GM18867 (cell line): Measurements from ENCODE around the gene FERMT3.

ENCODE experiments used
- ATAC-seq: cut with Tn5 transposase; IDR thresholded peaks from one replicate; pipeline ENCODE4 v1.9.1; 2021; ENCODE audit warnings: mild to moderate bottlenecking, moderate library complexity; ENCODE audit not compliant: unreplicated experiment

Gene FERMT3

DNA sequence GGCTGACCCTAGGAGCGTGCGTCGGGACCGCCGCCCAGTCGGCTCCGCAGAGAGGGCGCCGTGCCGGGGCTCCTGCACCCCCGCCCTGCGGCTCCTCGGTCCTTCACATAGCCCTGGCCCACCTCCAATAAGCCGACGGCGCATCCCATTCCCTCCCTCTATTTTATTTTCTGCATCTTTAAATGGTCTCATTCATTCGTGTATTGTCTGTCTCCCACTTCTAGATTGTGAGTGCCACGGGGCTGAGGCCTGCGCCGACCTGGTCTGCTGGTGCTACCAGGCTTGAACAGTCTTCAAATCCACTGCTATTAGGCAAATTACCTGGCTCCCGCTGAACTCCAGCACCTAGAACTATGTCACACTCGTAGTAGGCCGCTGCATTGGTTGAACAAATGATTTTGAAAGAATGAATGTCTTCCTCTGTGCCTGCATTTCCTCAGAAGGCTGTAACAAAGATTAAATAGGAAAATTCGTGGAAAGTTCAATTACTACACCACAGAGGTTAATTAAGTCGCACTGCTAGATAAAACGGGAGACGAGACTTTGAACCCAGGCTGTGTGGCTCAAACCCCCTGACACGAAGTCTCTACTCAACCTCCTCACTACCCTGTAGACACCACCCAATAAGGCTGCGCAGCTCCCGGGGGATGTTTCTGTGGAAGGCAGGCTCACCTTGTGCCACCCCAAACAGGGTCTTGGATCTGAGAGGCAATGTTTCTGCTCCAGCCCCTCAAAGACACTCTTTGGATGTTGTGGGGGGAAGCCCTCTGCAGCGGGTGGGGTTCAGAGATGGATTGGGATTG lies 41.4 kb downstream of the FERMT3 start:
- no peak for ATAC-seq

DNA sequence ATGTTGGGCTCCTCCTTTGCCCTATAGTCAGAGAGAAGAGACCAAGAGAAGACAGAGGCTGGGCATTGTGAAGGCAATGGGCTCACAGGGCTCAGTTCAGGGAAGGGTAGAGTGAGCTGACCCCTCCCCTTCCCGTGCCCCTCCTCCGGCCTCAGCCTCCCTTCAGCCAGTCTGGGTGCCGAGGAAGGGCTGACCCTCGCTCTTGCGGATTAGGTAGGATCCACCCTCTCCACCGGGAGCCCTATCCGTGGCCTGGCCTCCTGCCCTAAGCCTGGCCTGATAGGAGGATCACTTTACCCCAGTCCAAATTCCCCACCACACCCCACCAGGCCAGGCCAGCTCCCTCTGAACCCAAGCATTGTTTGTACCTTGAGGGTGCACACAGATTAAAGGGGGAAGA lies 42.1 kb downstream of the FERMT3 start:
- no peak for ATAC-seq

DNA sequence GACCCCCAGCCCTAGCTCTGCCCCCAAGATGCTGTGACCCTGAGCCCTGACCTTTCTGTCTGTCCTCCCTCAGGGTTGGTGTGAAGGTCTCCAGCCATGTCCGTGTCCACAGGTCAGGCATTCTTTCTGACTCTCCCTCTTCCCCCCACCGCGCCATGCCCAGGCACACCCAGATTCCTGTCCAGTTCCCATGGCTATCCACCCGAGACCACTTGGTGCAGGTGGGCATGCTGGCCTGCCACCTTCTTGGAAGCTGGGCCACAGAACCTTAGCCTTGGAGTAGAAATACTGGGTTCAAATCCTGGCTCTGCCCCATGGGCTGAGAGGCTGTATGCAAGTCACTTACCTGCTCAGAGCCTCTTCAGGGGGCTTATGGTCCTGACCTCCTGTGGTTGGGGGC lies 42.5 kb downstream of the FERMT3 start:
- ATAC-seq, result no peak

DNA sequence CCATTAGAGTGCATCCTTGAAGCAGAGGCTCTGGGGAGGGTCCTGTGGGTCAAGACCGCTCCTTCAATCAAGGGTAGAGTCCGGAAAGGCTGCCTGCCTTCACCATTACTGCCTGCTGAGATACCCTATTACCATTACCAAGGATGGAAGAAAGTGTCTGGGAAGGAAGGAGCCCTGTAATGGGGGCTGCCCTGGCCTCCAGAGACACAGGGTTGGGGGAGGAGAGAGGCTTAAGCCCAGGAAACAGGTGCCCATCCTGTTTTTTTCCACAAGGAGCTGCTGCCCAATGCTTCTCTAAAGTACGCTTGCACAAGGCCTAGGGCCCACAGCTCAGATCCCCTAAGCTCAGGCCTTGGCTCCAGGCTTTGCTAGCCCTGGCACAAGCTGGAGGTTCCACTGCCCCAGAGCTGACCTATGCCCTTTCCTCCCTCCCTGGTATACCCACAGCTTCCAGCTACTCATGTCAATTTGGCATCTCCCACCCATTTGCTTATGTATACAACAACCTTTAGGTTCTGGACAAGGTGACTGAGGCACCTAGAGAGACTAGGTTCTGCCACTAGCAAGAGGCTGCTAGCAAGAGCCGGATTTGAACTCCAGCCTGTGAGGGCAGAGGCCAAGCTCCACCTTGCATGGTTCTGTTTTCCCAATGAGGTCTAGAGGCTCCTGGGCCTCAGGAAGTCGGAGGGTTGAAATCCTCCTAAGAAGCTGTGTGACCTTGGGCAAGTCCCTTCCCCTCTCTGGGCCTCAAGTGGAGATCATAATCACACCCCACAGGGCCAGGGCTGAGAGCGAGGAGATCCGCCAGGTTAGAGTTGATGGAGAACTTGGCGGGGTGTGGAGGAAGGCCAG lies 43.3 kb downstream of the FERMT3 start:
- no peak for ATAC-seq

DNA sequence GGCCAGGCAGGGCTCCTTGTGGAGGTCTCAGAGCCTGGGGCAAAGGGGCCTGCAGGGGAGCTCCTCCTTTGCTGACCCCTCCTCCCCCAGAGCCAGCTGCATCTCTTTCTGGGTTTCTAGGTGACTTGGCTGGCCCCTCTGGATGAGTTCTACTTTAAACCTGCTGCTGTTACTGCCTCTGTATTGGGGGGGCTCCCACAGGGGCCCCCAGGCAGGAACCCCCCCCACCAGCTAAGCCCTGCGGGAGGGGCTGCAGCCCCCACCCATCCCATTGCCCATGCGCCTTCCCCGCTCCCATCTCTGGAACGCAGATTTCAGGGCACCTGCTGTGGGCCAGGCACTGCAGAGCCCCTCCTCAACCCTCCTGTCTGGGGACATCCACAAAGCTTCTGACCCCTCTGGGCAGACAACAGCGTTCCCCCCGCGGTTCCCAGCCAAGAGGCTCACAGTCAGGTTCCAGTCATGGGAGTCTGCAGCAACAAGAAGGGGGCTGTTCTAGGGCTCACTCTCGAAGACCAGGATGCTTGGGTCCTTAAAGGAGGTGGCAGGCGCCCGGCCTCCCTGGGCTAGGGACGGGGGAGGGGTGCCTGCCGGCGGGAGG lies 44.0 kb downstream of the FERMT3 start:
- no peak for ATAC-seq

DNA sequence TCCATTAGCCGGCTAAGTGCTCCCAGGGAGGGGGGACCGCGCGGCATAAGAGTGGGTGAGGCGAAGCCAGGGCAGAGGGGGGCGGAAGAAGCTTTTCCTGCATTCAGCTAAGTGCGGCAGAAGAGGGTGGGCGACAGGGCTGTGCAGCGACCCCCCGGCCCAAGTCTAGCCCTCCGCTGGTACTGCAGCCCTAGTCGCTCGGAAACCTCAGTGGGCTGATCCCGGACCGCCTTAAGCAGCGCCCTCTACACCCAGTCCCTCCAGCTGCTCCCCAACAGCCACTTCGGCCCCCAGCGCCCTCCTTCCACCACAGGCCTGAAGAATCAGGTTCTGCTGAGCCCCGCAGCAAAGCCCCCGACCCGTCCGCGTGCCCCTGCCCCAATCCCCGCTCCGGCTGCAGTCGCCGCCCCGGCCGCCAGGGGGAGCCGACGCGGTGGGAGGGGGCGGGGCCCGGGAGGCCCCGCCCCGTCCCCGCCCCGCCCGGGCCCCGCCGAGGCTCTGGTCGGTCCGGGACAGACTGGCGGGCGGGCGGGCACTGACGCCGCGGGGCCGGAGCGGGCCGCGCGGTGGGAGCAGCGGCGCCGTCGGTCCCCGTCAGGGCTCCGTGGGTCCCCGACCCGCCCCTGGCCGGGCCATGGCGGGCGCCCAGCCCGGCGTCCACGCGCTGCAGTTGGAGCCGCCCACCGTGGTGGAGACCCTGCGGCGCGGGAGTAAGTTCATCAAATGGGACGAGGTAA lies 44.7 kb downstream of the FERMT3 start, which contains the start of gene PLCB3:
Gene PLCB3, plus strand, starts transcription at position 515 of the 737 bp plus-strand sequence. Its CDS starts 120 bp downstream, at position 635.
- peak; percentile 46 for ATAC-seq

DNA sequence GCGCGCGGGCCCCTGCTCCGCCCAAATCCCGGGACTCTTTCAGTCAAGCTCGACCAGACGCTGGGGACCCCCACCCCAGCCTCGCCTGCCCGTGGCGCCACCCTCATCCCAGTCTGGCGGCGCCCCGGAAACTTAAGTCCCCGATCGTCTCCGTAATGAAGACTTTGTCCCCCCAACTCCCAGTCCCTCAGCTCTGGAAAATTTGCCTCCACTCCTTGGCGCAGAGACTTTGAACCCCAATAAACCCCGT lies 45.2 kb downstream of the FERMT3 start:
- no peak for ATAC-seq

DNA sequence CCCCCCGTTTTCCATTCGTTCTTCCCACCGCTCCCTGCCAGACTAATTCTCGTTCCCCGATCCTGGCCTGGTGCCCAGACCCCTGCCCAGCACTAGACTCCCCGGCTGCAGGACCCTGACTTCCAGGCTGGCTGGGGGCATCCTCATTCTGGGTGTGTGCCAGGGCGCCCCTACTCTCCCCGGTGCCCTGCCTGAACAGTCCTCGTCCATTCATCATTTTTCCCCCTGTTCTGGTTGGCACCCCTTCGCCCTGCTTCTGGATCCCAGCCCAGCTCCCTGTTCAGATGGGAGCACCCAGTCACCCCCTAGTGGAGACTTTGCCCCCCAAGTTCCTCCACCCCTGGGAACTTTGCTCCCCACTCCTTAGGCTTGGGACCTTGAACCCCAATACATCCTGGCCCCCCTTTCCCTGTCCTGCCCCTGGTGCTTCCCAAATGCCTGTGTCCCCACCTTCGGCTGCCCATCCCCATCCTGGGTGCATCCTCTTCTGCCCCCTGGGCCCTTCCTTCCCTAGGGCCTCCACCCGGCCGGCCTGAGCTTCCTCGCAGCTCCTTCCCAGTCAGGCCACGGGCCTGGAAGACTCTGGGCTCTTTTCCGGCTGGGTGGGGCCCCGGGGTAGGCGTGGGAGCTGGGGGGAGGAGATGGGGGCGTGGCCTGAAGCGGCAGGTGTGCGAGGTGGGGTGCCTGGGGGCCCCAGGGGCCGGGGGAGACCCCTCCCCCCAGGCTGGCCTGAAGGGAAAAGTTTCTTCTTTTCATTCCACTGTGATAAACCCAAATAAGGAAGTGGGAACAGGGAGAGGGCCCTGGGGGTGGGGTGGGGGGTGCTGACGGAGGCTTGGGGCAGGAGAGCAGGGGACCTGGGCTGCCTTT lies 45.7 kb downstream of the FERMT3 start:
- no peak for ATAC-seq

DNA sequence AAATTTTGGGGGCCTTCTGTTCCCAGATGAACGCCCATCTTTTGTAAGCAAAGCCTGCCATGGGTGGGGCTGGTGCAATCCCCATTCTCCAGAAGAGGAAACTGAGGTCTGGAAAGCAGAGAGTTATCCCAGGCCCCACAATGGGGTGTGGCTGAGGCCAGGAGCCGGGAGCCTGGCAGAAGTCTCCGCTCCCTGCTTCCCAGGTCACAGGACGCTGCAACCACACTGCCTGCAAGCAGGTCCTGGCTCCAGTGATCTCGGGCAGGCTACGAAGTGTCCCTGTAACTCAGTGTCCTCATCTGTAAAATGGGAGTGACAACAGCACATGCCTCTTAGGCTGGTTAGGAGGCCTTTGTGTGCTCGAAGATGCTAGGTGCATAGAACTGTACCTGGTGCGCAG lies 46.5 kb downstream of the FERMT3 start:
- ATAC-seq, result no peak

DNA sequence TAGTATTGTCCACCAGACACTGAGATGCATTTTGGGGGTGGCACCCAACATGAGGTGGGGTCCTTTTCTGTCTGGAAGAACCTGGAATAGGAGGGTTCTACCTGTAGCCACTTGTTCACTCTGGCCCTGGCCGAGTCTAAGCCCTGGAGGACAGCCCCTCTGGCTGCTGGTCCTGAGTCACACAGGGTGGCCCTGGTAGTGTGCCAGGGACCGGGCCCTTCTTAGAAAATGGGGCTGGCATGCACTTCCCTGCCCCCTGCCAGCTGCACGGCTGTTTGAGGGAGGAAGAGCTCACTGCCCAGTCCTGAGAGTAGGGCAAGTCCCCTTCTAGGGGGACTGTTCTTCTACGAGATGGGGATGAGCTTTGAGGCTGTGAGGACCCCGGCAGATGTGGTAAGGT lies 47.0 kb downstream of the FERMT3 start:
- ATAC-seq, result no peak

DNA sequence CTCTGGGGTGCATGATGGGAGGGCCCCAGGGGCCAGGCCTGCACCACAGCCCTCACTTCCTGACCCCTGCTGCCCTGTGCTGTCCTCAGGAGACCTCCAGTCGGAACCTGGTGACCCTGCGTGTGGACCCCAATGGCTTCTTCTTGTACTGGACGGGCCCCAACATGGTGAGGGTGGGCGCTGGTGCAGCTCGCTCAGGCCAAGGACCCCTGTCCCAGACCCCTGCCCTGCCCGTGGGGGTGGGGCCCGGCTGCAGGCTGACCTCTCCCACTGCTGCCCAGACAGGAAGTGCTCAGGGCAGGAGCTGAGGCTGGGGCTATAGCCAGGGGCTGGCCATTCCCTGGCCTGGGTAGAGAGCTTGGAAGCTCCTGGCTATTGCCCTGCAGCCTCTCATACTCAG lies 47.8 kb downstream of the FERMT3 start:
- no peak for ATAC-seq

DNA sequence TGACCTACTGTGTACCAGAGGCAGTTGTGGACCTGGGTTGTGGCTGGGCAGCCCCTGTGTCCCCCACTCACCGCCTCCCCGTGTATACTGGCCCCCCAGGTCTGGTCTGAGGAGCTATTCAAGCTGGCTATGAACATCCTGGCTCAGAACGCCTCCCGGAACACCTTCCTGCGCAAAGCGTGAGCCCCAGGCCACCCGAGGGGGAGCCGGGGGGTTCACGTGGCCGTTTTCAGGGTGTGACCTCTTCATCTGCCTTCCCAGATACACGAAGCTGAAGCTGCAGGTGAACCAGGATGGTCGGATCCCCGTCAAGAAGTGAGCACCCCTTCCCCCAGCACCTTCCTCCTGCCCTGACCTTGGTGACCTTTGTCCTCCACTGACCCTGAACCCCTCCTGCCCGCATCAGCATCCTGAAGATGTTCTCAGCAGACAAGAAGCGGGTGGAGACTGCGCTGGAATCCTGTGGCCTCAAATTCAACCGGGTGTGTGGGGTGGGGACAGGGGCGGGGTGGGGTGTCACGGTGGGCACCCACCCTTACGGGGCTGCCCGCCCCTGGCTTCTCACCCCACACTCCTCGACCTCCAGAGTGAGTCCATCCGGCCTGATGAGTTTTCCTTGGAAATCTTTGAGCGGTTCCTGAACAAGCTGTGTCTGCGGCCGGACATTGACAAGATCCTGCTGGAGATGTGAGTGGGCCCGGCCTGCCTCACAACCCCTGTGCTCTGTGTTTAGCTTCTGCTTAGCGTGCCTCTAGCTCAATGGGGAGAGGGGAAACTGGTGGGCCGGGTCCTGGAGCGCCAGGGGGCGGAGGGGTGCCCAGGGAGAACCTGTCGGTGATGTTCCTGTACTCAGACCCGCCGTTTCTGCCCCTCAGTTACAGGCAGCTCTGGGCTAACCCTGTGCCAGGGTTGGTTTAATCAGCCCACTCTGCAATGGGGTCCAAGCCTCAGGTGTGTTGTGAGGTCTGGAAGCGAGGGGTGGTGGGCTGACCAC lies 48.9 kb downstream of the FERMT3 start:
- no peak for ATAC-seq

DNA sequence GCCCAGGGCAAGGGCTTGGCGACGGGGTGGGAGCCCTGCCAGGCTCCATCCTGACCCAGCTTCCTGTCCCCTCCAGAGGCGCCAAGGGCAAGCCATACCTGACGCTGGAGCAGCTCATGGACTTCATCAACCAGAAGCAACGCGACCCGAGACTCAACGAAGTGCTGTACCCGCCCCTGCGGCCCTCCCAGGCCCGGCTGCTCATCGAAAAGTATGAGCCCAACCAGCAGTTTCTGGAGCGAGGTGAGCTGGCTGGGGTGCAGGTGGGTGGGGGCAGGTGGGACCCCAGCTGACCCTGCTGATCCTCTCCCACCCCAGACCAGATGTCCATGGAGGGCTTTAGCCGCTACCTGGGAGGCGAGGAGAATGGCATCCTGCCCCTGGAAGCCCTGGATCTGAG lies 49.8 kb downstream of the FERMT3 start:
- ATAC-seq, result no peak

DNA sequence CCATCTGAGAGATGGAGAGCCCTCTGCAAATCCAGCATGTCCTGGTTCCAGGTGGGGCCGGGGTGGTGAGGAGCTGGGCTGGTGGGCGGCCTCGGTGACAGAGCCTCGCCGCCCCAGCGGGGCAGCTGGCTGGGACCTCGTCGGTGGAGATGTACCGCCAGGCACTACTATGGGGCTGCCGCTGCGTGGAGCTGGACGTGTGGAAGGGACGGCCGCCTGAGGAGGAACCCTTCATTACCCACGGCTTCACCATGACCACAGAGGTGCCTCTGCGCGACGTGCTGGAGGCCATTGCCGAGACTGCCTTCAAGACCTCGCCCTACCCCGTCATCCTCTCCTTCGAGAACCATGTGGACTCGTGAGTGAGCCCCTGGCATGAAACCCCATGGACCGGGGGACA lies 51.8 kb downstream of the FERMT3 start:
- ATAC-seq, result no peak

DNA sequence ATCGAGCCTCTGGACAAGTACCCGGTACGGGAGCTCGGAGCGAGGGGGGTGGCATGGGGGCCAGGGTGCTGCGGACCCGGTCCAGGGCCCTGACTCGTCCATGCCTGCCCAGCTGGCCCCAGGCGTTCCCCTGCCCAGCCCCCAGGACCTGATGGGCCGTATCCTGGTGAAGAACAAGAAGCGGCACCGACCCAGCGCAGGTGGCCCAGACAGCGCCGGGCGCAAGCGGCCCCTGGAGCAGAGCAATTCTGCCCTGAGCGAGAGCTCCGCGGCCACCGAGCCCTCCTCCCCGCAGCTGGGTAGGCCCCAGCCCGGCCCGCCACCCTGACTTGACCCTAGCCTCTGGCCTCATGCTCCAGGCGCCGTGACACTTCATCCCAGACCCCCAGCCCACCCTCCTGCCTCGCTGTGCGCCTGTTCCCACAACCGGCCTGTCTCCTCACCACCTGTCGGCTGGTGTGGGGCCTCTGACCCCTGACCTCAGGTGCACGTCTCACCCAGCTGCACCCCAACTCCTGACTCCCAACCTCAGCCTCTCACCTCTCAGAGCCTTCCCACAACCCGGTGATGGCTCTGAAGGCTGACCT lies 52.5 kb downstream of the FERMT3 start:
- ATAC-seq, result no peak

DNA sequence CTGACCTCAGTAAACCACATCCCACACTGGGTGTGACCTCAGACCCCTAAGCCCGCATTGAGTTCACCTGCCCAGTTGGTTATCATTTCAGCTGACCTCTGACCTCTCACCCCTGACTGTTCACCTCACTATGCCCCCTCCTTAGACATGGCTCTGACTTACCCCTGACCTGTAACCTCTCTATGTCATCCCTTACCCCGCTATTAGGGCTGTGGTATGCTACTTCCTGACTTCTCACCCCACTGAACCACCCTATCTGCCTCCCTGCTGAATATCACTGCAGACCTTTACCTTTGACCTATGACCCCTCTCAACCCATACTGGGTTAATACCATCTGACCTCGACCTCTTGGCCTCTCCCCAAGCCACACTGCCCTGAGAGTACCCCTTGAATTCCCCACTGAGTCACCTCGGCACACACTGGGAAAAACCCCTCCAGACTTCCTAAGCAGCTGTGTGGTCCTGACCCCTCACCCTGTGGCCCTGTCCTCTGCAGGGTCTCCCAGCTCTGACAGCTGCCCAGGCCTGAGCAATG lies 53.1 kb downstream of the FERMT3 start:
- ATAC-seq, result no peak

DNA sequence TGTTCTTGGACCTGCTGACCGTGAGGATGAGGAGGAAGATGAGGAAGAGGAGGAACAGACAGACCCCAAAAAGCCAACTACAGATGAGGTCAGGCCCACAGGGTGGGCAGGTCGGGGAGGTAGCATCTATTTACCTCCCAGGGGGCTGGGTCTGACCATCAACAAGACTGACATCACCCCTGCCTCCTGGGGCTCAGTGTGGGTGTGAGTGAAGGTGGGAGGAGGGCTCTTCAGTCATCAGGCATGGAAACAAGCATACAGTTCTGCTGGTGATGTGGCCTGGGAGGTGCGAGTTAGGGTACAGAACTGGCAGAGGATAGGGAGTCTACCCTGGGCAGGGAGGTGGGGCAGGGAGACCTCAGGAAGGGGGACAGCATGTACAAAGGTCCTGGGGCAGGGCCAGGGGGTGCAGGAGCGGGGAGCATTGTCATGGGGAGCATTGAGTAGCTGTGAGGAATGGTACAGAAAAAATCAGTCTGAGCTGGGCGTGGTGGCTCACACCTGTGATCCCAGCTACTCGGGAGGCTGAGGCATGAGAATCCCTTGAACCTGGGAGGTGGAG lies 53.7 kb downstream of the FERMT3 start:
- no peak for ATAC-seq

DNA sequence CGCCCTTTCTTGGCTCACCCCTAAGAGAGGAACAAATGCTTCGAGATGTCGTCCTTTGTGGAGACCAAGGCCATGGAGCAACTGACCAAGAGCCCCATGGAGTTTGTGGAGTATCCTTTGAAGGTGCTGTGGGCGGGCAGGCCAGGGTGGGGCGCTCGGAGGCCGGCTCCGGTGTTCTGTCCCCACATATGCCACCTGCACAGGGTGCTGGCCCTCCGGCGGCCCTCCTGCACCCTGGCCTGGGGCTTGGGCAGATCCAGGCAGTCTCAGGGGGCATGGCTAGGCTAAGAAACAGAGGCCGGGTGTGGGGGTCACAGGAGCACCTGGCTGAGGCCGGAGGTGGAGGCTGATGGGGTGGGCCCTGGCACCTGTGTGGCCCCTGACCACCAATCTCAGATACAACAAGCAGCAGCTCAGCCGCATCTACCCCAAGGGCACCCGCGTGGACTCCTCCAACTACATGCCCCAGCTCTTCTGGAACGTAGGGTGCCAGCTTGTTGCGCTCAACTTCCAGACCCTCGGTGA lies 55.1 kb downstream of the FERMT3 start:
- ATAC-seq, result no peak
